Kidney (tissue), 14 donors: ENCODE data around the gene DMAC2L. TPM values are rescaled to one million over a fixed set of nuclear protein-coding genes. Genes with fewer than 3 reads are reported as not detected.
A peak's percentile ranks its signal among the peaks of the same experiment; 100 is the strongest.
"Not testable (repeated sequence)": the region's sequence is repeated elsewhere in the genome, so short reads cannot be mapped to it uniquely, and the experiment has no call there.

Source experiments
- DNase-seq, 5 donors: peaks; one replicate each; pipeline ENCODE4 v3.0.0-alpha.2; 2013 to 2020
- FAIRE-seq: peaks from 2 replicates; lab custom pipeline; 2012; peaks lifted over from hg19 to GRCh38; lab: Jason Lieb, UNC
- H3K27ac ChIP-seq, 2 donors: one replicate each; pipeline ENCODE4 v1.7.0; 2013; ENCODE audit warnings: low read depth in 2 of 2, low read length in 2 of 2, inconsistent platforms in 1 of 2
- H3K27me3 ChIP-seq: one replicate; pipeline ENCODE4 v1.7.1; 2013; ENCODE audit warnings: low read length, inconsistent platforms; ENCODE audit not compliant: control insufficient read depth, insufficient read depth
- H3K36me3 ChIP-seq, 3 donors: one replicate each; pipeline versions ENCODE4 v1.7.0 to v1.7.1; 2013; ENCODE audit warnings: low read length in 3 of 3, control low read depth in 1 of 3, inconsistent platforms in 1 of 3; ENCODE audit not compliant: insufficient read depth in 3 of 3, control insufficient read depth in 2 of 3
- H3K4me1 ChIP-seq, 3 donors: one replicate each; pipeline versions ENCODE4 v1.7.0 to v1.7.1; 2013; ENCODE audit warnings: low read length in 3 of 3, inconsistent platforms in 1 of 3, low read depth in 1 of 3; ENCODE audit not compliant: control insufficient read depth in 2 of 3, insufficient read depth in 2 of 3
- H3K4me3 ChIP-seq, 3 donors: one replicate each; pipeline versions ENCODE4 v1.7.0 to v1.8.1; 2013; ENCODE audit warnings: low read length in 3 of 3, control low read depth in 1 of 3, inconsistent platforms in 1 of 3
- H3K9ac ChIP-seq, 3 donors: one replicate each; pipeline versions ENCODE4 v1.7.0 to v1.7.1; 2013; ENCODE audit warnings: low read length in 3 of 3, control low read depth in 1 of 3, inconsistent platforms in 1 of 3
- H3K9me3 ChIP-seq, 3 donors: one replicate each; pipeline versions ENCODE4 v1.7.0 to v1.7.1; 2013; ENCODE audit warnings: low read length in 3 of 3, control low read depth in 1 of 3, inconsistent platforms in 1 of 3; ENCODE audit not compliant: control insufficient read depth in 2 of 3, insufficient read depth in 1 of 3
- intact Hi-C: fragments of 100-400 bp; cut with DNase I; formaldehyde crosslinking; loops from one replicate; pipeline ENCODE4 v1.11.1; 2022
- polyA plus RNA-seq: library from polyadenylated mRNA; stranded (reverse); fragments of 350-450 nt; fragmentation: Illumina TruSeq; extraction: RNeasy Lipid Tissue Mini Kit (QIAGEN cat#74804); gene quantifications from one replicate; pipeline ENCODE4 v1.2.3, GENCODE V29; 2014; ENCODE audit warnings: low read depth, low replicate concordance; ENCODE audit not compliant: insufficient read depth
- total RNA-seq: library from RNA; stranded (reverse); fragmentation: NEBNext Ultra II Directional; extraction: Animal tissue kit (Norgen Biotek cat#: 25700); gene quantifications from one replicate; pipeline ENCODE4 v1.2.1, GENCODE V29; 2021
- TF ChIP-seq, protein P1 (sequence below): IDR thresholded peaks from 3 replicates; pipeline ENCODE4 v1.5.1; 2012; ENCODE audit warnings: mild to moderate bottlenecking, moderate library complexity, borderline replicate concordance; ENCODE audit not compliant: insufficient read depth; ENCODE audit errors: extremely low read depth
- donor health status: control.
- donor health status: control.
- donor health status: control.
- donor health status: control.
- donor health status: control.
- donor health status: DM: yes; HTN: yes; CAD: no.
- donor health status: Normal renal cell carcinoma (clear cell type).

DMAC2L gene
- total and polyA plus RNA-seq, 2 donors from 2014 or later = 23.7 to 27.3 TPM

DNA sequence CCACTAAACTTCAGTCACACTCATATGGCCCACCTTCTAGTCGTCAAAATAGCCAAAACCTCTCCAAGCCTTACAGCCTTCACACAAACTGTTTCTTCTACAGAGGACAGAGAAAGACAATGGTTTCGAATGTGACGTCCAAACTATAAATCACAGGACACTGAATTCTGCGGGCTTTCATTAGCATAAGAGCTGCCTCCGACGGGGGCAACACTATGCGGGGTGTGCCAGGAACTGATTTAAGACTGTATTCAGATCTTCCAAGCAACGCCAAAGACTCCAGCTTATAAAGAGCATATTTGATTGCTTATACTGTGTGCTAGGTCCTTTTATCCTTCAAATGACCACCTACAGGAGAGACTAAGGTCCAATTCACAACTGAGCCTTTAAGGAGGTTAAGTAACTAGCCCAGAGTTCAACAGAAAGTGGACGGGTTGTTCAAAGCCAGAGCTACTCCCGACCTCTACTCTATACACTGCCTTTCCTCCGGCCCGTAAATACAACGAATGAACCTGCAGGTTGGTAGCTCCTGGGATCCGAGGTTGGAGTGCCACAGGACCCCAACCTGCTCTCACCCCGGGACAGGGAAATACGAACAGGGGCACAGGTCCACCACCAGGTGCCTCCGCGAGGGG lies 670 bp upstream of the DMAC2L start:
- H3K36me3 ChIP-seq = no peaks in the 10 kb centered on the region
- H3K9me3 ChIP-seq = no peaks in the 10 kb centered on the region
- peak overlapping the region; percentile 89 to 97 (median 94) for H3K4me3 ChIP-seq
- peak overlapping the region; percentile 97 for H3K27ac ChIP-seq
- peak overlapping the region; percentile 88 to 92 (median 88) for H3K9ac ChIP-seq
- FAIRE-seq = no peak
- intact Hi-C loops = no loop called here
- peaks cover 0 to 10% (median 10%) of the 10 kb centered on the region in 3 donors for H3K4me1 ChIP-seq
- TF ChIP-seq, protein P1, sequence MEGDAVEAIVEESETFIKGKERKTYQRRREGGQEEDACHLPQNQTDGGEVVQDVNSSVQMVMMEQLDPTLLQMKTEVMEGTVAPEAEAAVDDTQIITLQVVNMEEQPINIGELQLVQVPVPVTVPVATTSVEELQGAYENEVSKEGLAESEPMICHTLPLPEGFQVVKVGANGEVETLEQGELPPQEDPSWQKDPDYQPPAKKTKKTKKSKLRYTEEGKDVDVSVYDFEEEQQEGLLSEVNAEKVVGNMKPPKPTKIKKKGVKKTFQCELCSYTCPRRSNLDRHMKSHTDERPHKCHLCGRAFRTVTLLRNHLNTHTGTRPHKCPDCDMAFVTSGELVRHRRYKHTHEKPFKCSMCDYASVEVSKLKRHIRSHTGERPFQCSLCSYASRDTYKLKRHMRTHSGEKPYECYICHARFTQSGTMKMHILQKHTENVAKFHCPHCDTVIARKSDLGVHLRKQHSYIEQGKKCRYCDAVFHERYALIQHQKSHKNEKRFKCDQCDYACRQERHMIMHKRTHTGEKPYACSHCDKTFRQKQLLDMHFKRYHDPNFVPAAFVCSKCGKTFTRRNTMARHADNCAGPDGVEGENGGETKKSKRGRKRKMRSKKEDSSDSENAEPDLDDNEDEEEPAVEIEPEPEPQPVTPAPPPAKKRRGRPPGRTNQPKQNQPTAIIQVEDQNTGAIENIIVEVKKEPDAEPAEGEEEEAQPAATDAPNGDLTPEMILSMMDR = peak; percentile 31
- no peaks in the 10 kb centered on the region for H3K27me3 ChIP-seq
- peak in 2 of 5 donors; percentile 27 to 49 for DNase-seq

DNA sequence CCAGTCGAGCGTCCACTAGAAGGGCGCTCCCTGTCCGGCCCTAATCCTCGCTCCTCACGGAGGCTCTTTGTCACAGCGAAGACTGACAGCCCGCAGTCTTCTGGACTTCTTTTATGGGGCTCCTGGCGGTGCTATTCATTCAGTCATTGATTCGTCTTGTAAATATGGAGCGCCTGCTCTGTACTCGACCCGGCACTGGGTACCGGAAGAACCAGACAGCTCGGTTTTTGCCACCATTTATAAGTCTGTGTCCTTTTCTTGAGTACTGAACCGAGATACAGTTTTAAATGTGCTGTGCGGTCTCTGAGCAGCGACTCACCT lies 570 bp downstream of the DMAC2L start:
- H3K4me1 ChIP-seq = peaks cover 0 to 10% (median 10%) of the 10 kb centered on the region in 3 donors
- no peaks in the 10 kb centered on the region for H3K27me3 ChIP-seq
- TF ChIP-seq, protein P1 = no peak
- intact Hi-C loops = no loop called here
- DNase-seq = no peak
- peak overlapping the region; percentile 65 to 97 (median 81) for H3K4me3 ChIP-seq
- FAIRE-seq = no peak
- no peaks in the 10 kb centered on the region for H3K9me3 ChIP-seq
- H3K36me3 ChIP-seq = no peaks in the 10 kb centered on the region
- peak overlapping the region; percentile 97 for H3K27ac ChIP-seq
- peak overlapping the region; percentile 39 to 88 (median 51) for H3K9ac ChIP-seq

DNA sequence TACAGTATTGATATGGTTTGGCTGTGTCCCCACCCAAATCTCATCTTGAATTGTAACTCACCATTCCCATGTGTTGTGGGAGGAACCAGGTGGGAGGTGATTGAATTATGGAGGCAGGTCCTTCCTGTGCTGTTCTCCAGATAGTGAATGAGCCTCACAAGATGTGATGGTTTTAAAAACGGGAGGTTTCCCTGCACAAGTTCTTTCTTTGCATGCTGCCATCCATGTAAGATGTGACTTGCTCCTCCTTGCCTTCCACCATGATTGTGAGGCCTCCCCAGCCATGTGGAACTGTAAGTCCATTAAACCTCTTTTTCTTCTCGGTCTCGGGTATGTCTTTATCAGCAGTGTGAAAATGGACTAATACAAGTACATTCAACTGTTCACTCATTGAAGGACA lies 2.0 kb downstream of the DMAC2L start:
- DNase-seq, H3K27ac ChIP-seq, H3K27me3 ChIP-seq, H3K4me1 ChIP-seq, H3K4me3 ChIP-seq, H3K9ac ChIP-seq, H3K36me3 ChIP-seq, H3K9me3 ChIP-seq, FAIRE-seq, intact Hi-C loops: not testable (repeated sequence)

DNA sequence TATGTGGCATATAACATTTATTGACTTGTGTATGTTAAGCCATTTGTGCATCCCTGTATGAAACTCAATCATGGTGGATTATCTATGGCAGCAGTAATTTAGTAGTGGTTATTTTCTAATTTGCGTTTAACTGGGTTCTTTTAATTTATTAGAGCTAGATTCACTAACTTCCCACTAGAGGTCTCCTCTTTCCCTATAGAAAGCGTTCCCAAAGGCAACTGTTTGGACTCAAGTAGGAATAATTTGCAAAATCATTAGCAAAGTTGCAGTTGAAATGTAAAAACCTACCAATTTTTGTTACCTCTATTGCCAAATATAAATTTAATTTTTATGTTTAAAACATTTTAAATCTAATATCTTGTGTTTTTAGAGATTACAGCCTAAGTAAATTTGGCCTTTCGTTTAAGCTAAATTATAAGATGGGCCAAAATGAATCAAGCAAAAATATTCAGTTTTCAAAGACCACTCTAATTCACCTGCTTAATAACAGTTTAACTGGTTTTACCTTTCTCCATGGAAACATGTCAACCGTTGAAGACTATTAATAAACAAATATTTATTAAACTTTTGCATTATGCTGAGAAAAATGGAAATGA lies 6.0 kb downstream of the DMAC2L start:
- Histone ChIP-seq H3K36me3 (no peaks in the 10 kb centered on the region), H3K4me1 (peaks cover 2 to 6% (median 6%) of the 10 kb centered on the region in 3 donors), H3K4me3 (no peak overlapping the region), H3K9ac (no peak overlapping the region), H3K9me3 (no peaks in the 10 kb centered on the region), H3K27ac (no peak overlapping the region), H3K27me3 (no peaks in the 10 kb centered on the region)
- intact Hi-C loops = no loop called here
- peak; percentile 38 for FAIRE-seq
- TF ChIP-seq, protein P1 = peak; percentile 39
- DNase-seq = peak in 2 of 5 donors; percentile 56 to 71
